Fibroblast of lung (primary cell): ENCODE data around the gene NSRP1.
"Not testable (repeated sequence)": the region's sequence is repeated elsewhere in the genome, so short reads cannot be mapped to it uniquely, and the experiment has no call there.

Source experiments
- EZH2 ChIP-seq: IDR thresholded peaks from 2 replicates; pipeline ENCODE4 v1.5.1; 2012; ENCODE audit warnings: low read length, control low read depth, mild to moderate bottlenecking; ENCODE audit errors: missing control alignments
- TF ChIP-seq, protein P1 (sequence below), 2 donors: IDR thresholded peaks in 1 of 2; conservative IDR thresholded peaks in 1 of 2; 1 replicate in 1 of 2; 2 replicates in 1 of 2; pipeline ENCODE4 v1.5.1; 2011 to 2012; ENCODE audit warnings: low read length in 2 of 2, control low read depth in 1 of 2, inconsistent platforms in 1 of 2, low read depth in 1 of 2, mild to moderate bottlenecking in 1 of 2

- TF ChIP-seq, protein P1, sequence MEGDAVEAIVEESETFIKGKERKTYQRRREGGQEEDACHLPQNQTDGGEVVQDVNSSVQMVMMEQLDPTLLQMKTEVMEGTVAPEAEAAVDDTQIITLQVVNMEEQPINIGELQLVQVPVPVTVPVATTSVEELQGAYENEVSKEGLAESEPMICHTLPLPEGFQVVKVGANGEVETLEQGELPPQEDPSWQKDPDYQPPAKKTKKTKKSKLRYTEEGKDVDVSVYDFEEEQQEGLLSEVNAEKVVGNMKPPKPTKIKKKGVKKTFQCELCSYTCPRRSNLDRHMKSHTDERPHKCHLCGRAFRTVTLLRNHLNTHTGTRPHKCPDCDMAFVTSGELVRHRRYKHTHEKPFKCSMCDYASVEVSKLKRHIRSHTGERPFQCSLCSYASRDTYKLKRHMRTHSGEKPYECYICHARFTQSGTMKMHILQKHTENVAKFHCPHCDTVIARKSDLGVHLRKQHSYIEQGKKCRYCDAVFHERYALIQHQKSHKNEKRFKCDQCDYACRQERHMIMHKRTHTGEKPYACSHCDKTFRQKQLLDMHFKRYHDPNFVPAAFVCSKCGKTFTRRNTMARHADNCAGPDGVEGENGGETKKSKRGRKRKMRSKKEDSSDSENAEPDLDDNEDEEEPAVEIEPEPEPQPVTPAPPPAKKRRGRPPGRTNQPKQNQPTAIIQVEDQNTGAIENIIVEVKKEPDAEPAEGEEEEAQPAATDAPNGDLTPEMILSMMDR (conservative IDR thresholded peaks at IDR 0.05 in 1 of 2, IDR thresholded peaks at IDR 0.05 in 1 of 2; ENCODE audit: low read depth in 1 of 2, low read length in 2 of 2): not testable (repeated sequence)
- TF ChIP-seq EZH2: not testable (repeated sequence)
These were observed 113.4 kb downstream of the NSRP1 start for GRCh38 chr17:30230009-30230408.
